HepG2 (cell line): ENCODE results near the gene EIF3B. TPM values are rescaled to one million over a fixed set of nuclear protein-coding genes. Genes with fewer than 3 reads are reported as not detected.

Experiments
- ASH2L ChIP-seq: fragments of 300-600, 200-600 bp; sonication (generic); IDR thresholded peaks from 2 replicates; pipeline ENCODE4 v1.7.0; 2017; ENCODE audit warnings: low read depth, mild to moderate bottlenecking, moderate library complexity, mixed read lengths, low read length; ENCODE audit not compliant: insufficient read length
- FOXM1 ChIP-seq: sonication (generic); formaldehyde crosslinking; IDR thresholded peaks from 2 replicates; pipeline ENCODE4 v1.5.0; 2020; ENCODE audit warnings: missing genetic modification reagents
- ISX ChIP-seq: sonication (generic); formaldehyde crosslinking; conservative IDR thresholded peaks from 2 replicates; pipeline ENCODE4 v1.5.0; 2020; ENCODE audit warnings: missing genetic modification reagents
- MED1 ChIP-seq: sonication (generic); formaldehyde crosslinking; IDR thresholded peaks from 2 replicates; pipeline ENCODE4 v1.4.0; 2020; ENCODE audit warnings: missing genetic modification reagents
- MEIS1 ChIP-seq: sonication (generic); formaldehyde crosslinking; IDR thresholded peaks from 2 replicates; pipeline ENCODE4 v1.9.0; 2021; ENCODE audit warnings: mild to moderate bottlenecking, missing genetic modification reagents, moderate library complexity, borderline replicate concordance
- NAIF1 ChIP-seq: sonication (generic); formaldehyde crosslinking; IDR thresholded peaks from 2 replicates; pipeline ENCODE4 v1.5.0; 2020; ENCODE audit warnings: mild to moderate bottlenecking, missing genetic modification reagents, borderline replicate concordance
- NCOR1 ChIP-seq: fragments of 200-600 bp; sonication (generic); IDR thresholded peaks from 2 replicates; pipeline ENCODE4 v1.7.0; 2017; ENCODE audit warnings: antibody characterized with exemption, low read length, borderline replicate concordance
- NFRKB ChIP-seq: fragments of 450-650 bp; IDR thresholded peaks from 2 replicates; pipeline ENCODE4 v1.6.1; 2017
- NFYB ChIP-seq: sonication (generic); formaldehyde crosslinking; IDR thresholded peaks from 2 replicates; pipeline ENCODE4 v1.4.0; 2020; ENCODE audit warnings: missing genetic modification reagents
- SAP130 ChIP-seq: IDR thresholded peaks from 2 replicates; pipeline ENCODE4 v1.6.1; 2016; ENCODE audit warnings: low read depth
- SOX13 ChIP-seq, 3 experiments: fragments of 450-650 bp in 1 of 3; sonication (generic) in 1 of 3; formaldehyde crosslinking in 1 of 3; IDR thresholded peaks in 2 of 3; conservative IDR thresholded peaks in 1 of 3; 2 replicates each; pipeline versions ENCODE4 v1.5.0 to v1.6.1; 2016 to 2020; ENCODE audit warnings: antibody characterized with exemption in 1 of 3, mild to moderate bottlenecking in 1 of 3, missing compliant biosample characterization in 1 of 3, missing genetic modification reagents in 1 of 3, moderate library complexity in 1 of 3
- YEATS2 ChIP-seq: sonication (generic); formaldehyde crosslinking; IDR thresholded peaks from 2 replicates; pipeline ENCODE4 v1.4.0; 2020; ENCODE audit warnings: missing genetic modification reagents, borderline replicate concordance
- ZNF136 ChIP-seq: sonication (generic); formaldehyde crosslinking; IDR thresholded peaks from 2 replicates; pipeline ENCODE4 v1.8.1; 2022; ENCODE audit warnings: low read depth, mild to moderate bottlenecking, moderate library complexity, missing genetic modification reagents
- ZNF230 ChIP-seq: sonication (generic); formaldehyde crosslinking; IDR thresholded peaks from 2 replicates; pipeline ENCODE4 v1.4.0; 2020; ENCODE audit warnings: mild to moderate bottlenecking, missing genetic modification reagents
- ZNF331 ChIP-seq: sonication (generic); formaldehyde crosslinking; IDR thresholded peaks from 2 replicates; pipeline ENCODE4 v1.4.0; 2020; ENCODE audit warnings: missing genetic modification reagents
- ZNF501 ChIP-seq: sonication (generic); formaldehyde crosslinking; IDR thresholded peaks from 2 replicates; pipeline ENCODE4 v1.5.1; 2020; ENCODE audit warnings: mild to moderate bottlenecking, moderate library complexity, missing genetic modification reagents
- polyA plus RNA-seq, 8 experiments: library from polyadenylated mRNA; depleted of rRNA in 3 of 8; stranded (reverse) in 7 of 8; unstranded in 1 of 8; fragments of >200 nt; fragmentation: Illumina TruSeq in 4 of 8; extraction: Trizol in 4 of 8; gene quantifications; 2 replicates each; pipeline versions ENCODE4 v1.2.1 to v1.2.3, GENCODE V29; 2011 to 2016; ENCODE audit warnings: low read depth in 4 of 8, missing spikeins in 1 of 8, mixed read lengths in 1 of 8; ENCODE audit not compliant: insufficient read depth in 1 of 8
- total RNA-seq, 5 experiments: library from RNA; depleted of rRNA; stranded (reverse); fragments of >200 nt; fragmentation: Illumina TruSeq; extraction: Trizol; gene quantifications; 2 replicates each; pipeline ENCODE4 v1.2.3, GENCODE V29; 2016; ENCODE audit warnings: low read depth in 1 of 5
- TF ChIP-seq, protein P1 (sequence below): sonication (generic); IDR thresholded peaks from 2 replicates; pipeline ENCODE4 v1.6.1; 2016; ENCODE audit warnings: low read depth, borderline replicate concordance
- TF ChIP-seq, protein P2 (sequence below): IDR thresholded peaks from 2 replicates; pipeline ENCODE4 v1.6.1; 2012; ENCODE audit warnings: low read length, improper control_type of control experiment
- TF ChIP-seq, protein P3 (sequence below): sonication (generic); formaldehyde crosslinking; IDR thresholded peaks from 2 replicates; pipeline ENCODE4 v1.4.0; 2020; ENCODE audit warnings: missing genetic modification reagents, borderline replicate concordance

The EIF3B gene
- total and polyA plus RNA-seq, 2 of the 13 experiments (the other 11 are each of a cell fraction or from before 2014, with no cell fraction given): 92.2 to 241 TPM

DNA sequence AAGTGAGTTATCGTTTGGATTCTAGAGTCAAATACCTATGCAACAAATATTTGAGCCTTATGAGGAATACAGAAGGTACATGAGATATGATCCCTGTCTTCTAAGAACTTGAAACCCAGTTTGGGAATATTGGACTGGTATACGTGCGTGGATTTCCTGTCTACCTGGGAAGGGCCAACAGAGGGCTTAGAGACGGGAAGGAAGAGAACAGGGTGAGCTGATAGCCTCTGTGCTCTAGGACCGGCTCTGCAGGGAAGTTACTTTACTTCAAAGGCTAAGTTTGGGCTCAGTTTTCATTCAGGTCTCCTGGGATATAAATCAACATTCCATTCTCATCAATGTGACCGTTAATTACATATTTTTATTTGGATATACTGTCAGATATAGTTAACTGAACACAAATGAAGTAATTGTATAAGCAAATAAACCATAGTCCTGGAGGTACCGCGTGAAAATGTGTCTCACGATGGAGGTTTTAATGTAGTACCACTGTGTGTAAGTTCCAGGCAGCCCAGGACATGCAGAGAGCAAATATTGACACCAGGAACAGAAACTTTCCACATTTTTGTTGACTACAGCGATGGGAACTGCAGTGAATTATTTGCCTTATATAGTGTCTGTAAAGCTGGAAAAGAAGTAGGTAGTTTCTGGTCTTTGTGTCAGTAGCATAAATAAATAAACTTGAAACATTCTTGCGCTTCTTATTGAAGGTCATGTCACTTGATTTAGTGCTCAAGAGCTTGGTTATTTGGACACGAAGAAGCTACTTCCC lies 57.4 kb downstream of the EIF3B start (continued):
- TF ChIP-seq, protein P1, sequence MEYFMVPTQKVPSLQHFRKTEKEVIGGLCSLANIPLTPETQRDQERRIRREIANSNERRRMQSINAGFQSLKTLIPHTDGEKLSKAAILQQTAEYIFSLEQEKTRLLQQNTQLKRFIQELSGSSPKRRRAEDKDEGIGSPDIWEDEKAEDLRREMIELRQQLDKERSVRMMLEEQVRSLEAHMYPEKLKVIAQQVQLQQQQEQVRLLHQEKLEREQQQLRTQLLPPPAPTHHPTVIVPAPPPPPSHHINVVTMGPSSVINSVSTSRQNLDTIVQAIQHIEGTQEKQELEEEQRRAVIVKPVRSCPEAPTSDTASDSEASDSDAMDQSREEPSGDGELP: no peak
- TF ChIP-seq YEATS2 (CRISPR knock-in tag) (no peak), ZNF501 (CRISPR knock-in tag) (no peak), FOXM1 (CRISPR knock-in tag) (no peak), ZNF230 (CRISPR knock-in tag) (no peak), NAIF1 (CRISPR knock-in tag) (no peak), NCOR1 (no peak), MED1 (peak; percentile 50), SOX13 (IDR thresholded peaks at IDR 0.05) (no peak), SOX13 (CRISPR knock-in tag; conservative IDR thresholded peaks at IDR 0.05 in 1 of 2, IDR thresholded peaks at IDR 0.05 in 1 of 2) (peak in 1 of 2 experiments; percentile 60; a peak in 1 of 4 replicates), ISX (no peak), MEIS1 (CRISPR knock-in tag) (no peak), NFRKB (no peak), ASH2L (no peak), SAP130 (CRISPR knock-in tag) (peak; percentile 65; the same call in 1 of the 2 replicates), ZNF331 (CRISPR knock-in tag) (peak; percentile 34; the same call in 1 of the 2 replicates), NFYB (CRISPR knock-in tag) (no peak), ZNF136 (CRISPR knock-in tag) (peak; percentile 66; the same call in 1 of the 2 replicates)
- TF ChIP-seq, protein P2, sequence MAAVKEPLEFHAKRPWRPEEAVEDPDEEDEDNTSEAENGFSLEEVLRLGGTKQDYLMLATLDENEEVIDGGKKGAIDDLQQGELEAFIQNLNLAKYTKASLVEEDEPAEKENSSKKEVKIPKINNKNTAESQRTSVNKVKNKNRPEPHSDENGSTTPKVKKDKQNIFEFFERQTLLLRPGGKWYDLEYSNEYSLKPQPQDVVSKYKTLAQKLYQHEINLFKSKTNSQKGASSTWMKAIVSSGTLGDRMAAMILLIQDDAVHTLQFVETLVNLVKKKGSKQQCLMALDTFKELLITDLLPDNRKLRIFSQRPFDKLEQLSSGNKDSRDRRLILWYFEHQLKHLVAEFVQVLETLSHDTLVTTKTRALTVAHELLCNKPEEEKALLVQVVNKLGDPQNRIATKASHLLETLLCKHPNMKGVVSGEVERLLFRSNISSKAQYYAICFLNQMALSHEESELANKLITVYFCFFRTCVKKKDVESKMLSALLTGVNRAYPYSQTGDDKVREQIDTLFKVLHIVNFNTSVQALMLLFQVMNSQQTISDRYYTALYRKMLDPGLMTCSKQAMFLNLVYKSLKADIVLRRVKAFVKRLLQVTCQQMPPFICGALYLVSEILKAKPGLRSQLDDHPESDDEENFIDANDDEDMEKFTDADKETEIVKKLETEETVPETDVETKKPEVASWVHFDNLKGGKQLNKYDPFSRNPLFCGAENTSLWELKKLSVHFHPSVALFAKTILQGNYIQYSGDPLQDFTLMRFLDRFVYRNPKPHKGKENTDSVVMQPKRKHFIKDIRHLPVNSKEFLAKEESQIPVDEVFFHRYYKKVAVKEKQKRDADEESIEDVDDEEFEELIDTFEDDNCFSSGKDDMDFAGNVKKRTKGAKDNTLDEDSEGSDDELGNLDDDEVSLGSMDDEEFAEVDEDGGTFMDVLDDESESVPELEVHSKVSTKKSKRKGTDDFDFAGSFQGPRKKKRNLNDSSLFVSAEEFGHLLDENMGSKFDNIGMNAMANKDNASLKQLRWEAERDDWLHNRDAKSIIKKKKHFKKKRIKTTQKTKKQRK: no peak
- TF ChIP-seq, protein P3, sequence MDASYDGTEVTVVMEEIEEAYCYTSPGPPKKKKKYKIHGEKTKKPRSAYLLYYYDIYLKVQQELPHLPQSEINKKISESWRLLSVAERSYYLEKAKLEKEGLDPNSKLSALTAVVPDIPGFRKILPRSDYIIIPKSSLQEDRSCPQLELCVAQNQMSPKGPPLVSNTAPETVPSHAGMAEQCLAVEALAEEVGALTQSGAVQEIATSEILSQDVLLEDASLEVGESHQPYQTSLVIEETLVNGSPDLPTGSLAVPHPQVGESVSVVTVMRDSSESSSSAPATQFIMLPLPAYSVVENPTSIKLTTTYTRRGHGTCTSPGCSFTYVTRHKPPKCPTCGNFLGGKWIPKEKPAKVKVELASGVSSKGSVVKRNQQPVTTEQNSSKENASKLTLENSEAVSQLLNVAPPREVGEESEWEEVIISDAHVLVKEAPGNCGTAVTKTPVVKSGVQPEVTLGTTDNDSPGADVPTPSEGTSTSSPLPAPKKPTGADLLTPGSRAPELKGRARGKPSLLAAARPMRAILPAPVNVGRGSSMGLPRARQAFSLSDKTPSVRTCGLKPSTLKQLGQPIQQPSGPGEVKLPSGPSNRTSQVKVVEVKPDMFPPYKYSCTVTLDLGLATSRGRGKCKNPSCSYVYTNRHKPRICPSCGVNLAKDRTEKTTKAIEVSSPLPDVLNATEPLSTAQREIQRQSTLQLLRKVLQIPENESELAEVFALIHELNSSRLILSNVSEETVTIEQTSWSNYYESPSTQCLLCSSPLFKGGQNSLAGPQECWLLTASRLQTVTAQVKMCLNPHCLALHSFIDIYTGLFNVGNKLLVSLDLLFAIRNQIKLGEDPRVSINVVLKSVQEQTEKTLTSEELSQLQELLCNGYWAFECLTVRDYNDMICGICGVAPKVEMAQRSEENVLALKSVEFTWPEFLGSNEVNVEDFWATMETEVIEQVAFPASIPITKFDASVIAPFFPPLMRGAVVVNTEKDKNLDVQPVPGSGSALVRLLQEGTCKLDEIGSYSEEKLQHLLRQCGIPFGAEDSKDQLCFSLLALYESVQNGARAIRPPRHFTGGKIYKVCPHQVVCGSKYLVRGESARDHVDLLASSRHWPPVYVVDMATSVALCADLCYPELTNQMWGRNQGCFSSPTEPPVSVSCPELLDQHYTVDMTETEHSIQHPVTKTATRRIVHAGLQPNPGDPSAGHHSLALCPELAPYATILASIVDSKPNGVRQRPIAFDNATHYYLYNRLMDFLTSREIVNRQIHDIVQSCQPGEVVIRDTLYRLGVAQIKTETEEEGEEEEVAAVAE (CRISPR knock-in tag): peak; percentile 28; the same call in 1 of the 2 replicates
